Measurements from ENCODE around the gene HDAC4. TPM values are rescaled to one million over a fixed set of nuclear protein-coding genes. Genes with fewer than 3 reads are reported as not detected.

HDAC4 gene
- total RNA-seq, 4 donors from 2014 or later, result 51.4 to 107 (median 70.8) TPM

DNA sequence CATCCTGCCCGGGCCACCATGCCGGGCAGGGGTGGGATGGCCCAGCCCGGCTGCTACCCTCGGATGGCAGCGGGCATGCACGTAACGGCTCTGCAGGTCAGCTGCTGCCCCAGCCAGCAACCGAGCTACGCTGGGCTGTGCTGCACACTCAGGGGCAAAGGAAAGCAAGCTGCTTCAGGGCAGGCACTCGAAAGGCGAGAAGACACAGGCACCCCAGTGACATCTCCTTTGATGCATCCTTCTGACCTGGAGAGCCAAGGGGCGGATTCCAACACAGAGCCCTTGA is 8.8 kb downstream of the HDAC4 start:
- peaks cover 22% of the 10 kb centered on the region for H3K4me1 ChIP-seq
- no peak overlapping the region for H3K4me3 ChIP-seq
- peak in 1 of 2 donors; percentile 57 for DNase-seq (ENCODE audit: low spot score in 2 of 2)
- H3K36me3 ChIP-seq, result peaks cover 18% of the 10 kb centered on the region
- TF ChIP-seq, protein P1, sequence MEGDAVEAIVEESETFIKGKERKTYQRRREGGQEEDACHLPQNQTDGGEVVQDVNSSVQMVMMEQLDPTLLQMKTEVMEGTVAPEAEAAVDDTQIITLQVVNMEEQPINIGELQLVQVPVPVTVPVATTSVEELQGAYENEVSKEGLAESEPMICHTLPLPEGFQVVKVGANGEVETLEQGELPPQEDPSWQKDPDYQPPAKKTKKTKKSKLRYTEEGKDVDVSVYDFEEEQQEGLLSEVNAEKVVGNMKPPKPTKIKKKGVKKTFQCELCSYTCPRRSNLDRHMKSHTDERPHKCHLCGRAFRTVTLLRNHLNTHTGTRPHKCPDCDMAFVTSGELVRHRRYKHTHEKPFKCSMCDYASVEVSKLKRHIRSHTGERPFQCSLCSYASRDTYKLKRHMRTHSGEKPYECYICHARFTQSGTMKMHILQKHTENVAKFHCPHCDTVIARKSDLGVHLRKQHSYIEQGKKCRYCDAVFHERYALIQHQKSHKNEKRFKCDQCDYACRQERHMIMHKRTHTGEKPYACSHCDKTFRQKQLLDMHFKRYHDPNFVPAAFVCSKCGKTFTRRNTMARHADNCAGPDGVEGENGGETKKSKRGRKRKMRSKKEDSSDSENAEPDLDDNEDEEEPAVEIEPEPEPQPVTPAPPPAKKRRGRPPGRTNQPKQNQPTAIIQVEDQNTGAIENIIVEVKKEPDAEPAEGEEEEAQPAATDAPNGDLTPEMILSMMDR (IDR thresholded peaks at IDR 0.05), result no peak
- TF ChIP-seq POLR2A (IDR thresholded peaks at IDR 0.05), result no peak
- no peak for TF ChIP-seq EP300 (IDR thresholded peaks at IDR 0.05)
- TF ChIP-seq POLR2AphosphoS5 (IDR thresholded peaks at IDR 0.05), result no peak
- no peaks in the 10 kb centered on the region for H3K9me3 ChIP-seq
- WGBS, result 96% methylated on average over 3 of the region's 12 CpGs
- no peak overlapping the region for H3K27ac ChIP-seq
- H3K27me3 ChIP-seq, result no peaks in the 10 kb centered on the region

DNA sequence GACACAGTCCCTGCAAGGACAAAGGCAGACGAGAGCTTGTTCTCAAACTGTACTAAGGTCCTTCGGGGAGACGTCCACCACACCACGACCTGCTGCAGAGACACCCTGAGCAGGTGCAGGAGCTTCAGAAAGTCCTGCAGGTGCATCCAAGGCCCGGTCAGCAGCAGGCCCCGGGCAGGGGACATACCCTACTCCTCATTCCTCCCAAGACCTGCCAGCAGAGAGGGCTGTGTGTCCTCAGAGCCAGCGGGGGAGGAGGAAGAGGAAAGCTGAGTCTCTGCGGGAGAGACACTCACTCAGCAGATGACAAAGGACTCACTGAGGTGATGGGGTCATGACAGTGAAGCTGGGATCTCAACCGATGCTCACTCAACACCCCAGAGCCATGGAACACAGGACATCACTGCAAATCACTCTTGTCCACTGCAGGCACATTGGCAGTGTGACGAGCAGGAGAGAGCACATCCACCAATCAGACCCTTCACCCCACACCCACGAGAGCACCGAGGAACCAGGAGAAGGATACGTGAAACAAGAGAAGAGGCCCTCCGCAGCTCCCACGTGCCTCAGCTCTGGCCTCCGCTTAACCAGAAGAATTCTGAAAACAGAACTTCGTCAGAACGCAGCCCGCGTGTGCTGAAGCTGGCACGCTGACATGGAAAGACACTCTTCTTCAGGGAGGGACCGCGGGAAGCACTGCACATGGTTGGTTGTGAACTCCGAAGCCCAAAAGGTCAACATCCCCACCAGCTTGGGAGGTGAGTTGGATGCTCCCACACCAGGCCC is 9.3 kb downstream of the HDAC4 start:
- WGBS, result 92% methylated on average over 13 of the region's 24 CpGs
- H3K36me3 ChIP-seq, result peaks cover 19% of the 10 kb centered on the region
- H3K27me3 ChIP-seq, result no peaks in the 10 kb centered on the region
- H3K4me3 ChIP-seq, result no peak overlapping the region
- no peak overlapping the region for H3K27ac ChIP-seq
- DNase-seq (ENCODE audit: low spot score in 2 of 2), result peak in 1 of 2 donors; percentile 47
- H3K9me3 ChIP-seq, result no peaks in the 10 kb centered on the region
- TF ChIP-seq POLR2AphosphoS5 (IDR thresholded peaks at IDR 0.05) (no peak), EP300 (IDR thresholded peaks at IDR 0.05) (no peak), POLR2A (IDR thresholded peaks at IDR 0.05) (no peak)
- TF ChIP-seq, protein P1 (IDR thresholded peaks at IDR 0.05), result no peak
- peaks cover 21% of the 10 kb centered on the region for H3K4me1 ChIP-seq

DNA sequence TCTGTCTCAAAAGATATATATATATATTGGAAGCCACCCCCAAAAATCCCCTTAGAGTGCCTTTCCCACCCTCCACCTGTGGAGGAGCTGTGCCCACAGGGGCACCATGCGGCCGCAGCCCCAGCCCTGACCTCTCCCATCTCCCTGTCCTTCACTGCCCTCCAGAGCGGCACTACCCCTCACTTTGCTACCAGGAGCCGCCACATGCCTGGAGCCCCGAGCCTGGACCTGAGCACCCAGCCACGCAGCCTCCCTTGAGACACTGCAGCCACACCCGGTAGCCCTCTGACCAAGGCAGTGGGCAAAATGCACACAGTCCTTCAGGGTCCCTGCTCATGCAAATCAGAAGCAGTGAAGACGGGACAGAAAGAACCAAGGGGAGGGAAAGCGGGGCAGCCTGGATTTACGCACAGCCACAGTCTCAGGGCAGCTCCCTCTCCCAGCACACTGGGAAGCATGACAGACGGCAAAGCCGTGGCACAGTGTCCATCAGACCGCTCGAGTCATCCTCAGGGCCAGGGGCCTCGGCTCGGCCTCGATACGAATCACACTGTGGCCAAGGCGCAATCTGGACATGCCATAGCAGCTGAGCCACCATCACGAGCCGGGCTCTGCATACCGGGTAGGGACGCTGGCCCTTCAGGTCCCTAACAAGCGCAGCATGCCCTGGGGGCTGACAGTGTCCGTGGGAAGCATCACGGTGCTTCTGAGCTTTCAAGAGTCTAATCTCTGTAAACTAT is 10.1 kb downstream of the HDAC4 start:
- peaks cover 19% of the 10 kb centered on the region for H3K36me3 ChIP-seq
- no peak overlapping the region for H3K4me3 ChIP-seq
- peaks cover 21% of the 10 kb centered on the region for H3K4me1 ChIP-seq
- 94% methylated on average over 12 of the region's 26 CpGs for WGBS
- DNase-seq (ENCODE audit: low spot score in 2 of 2), result peak in 1 of 2 donors; percentile 53
- no peak for TF ChIP-seq EP300 (IDR thresholded peaks at IDR 0.05)
- no peak for TF ChIP-seq POLR2AphosphoS5 (IDR thresholded peaks at IDR 0.05)
- no peaks in the 10 kb centered on the region for H3K27me3 ChIP-seq
- no peak overlapping the region for H3K27ac ChIP-seq
- no peaks in the 10 kb centered on the region for H3K9me3 ChIP-seq

DNA sequence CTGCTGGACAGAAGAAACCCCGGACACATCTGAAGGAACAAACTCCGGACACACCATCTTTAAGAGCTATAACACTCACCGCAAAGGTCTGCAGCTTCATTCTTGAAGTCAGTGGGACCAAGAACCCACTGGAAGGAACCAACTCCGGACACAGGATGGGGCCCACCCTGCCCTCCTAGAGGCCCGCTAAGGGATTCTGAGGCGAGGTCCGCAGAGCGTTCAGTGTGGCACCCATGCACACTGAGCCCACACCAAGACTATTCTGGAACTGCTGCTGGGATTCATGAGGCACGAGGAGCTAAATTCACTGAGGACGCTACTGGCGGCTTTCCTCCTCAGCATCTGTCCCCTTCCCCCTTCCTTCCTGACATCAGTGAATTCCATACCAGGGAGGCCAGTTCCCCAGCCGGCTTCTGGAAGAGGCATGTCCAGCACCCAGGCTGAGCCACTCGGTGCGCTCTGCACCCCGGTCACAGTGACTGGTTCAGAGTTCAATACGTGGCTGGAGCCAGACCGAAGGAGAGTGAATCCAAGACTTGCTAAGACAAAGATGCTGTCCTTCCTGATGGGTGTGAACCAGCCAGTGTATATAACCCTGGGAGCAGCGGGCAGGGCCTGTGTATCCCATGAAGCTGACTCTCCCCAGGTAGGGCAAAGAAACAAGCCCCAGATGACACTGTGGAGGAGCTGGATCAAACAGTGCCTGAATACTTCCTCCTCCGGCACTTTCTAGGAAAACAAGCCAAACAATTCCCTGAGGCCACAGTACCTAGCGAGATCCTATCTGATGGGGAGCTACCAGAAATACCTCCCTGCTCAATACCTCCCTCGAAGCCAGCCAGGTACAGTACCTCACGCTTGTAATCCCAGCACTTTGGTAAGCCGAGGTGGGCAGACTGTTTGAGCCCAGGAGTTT is 11.1 kb downstream of the HDAC4 start:
- no peak overlapping the region for H3K27ac ChIP-seq
- H3K4me1 ChIP-seq, result peaks cover 21% of the 10 kb centered on the region
- H3K36me3 ChIP-seq, result peaks cover 19% of the 10 kb centered on the region
- no peaks in the 10 kb centered on the region for H3K9me3 ChIP-seq
- 82% methylated on average over 20 of the region's 23 CpGs for WGBS
- peak in 1 of 2 donors; percentile 20 for DNase-seq (ENCODE audit: low spot score in 2 of 2)
- H3K27me3 ChIP-seq, result no peaks in the 10 kb centered on the region
- TF ChIP-seq POLR2A (IDR thresholded peaks at IDR 0.05) (no peak), POLR2AphosphoS5 (IDR thresholded peaks at IDR 0.05) (no peak), EP300 (IDR thresholded peaks at IDR 0.05) (no peak)
- TF ChIP-seq, protein P1 (IDR thresholded peaks at IDR 0.05), result no peak
- H3K4me3 ChIP-seq, result no peak overlapping the region

DNA sequence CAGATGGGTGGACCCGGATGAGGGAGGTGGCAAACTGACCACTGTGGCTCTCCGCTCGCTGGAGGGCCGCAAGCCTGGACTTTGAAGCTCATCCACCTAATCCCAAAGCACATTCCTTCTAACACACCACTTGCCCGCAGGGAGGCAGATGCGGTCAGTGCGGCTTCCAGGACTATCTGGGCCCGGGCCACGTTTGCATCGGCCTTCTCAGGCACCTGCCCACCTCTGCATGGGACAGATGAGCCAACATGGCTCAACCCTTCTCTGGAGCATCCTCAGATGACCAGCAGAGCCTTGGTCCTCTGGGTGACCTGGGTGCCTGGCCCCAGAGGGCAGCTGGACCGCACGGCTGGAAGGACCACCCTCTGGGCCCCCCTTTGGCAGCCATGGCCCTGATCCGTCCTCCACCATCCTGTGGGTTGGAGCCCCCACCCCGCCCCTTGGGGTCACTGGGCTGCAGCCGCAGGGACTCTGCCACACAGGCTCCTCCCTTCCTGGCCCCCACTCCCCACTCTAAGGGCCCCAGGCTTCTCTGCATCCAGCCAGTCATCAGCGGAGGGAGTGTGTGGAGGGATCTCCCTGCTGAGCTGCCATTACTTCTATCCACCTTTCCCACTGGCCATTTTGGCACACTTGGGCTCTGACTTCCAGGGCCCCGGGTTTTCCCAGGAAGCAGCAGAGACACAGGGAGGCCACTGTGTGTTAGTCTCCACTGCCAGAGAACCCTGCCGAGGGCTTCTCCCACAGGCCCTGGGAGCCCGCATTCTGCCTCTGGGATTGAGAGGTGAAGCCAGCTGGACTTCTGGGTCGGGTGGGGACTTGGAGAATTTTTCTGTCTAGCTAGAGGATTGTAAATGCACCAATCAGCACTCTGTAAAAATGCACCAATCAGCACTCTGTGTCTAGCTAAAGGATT is 12.3 kb downstream of the HDAC4 start:
- no peaks in the 10 kb centered on the region for H3K27me3 ChIP-seq
- TF ChIP-seq POLR2AphosphoS5 (IDR thresholded peaks at IDR 0.05), result no peak
- TF ChIP-seq, protein P1 (IDR thresholded peaks at IDR 0.05), result no peak
- no peak for TF ChIP-seq EP300 (IDR thresholded peaks at IDR 0.05)
- TF ChIP-seq POLR2A (IDR thresholded peaks at IDR 0.05), result no peak
- H3K4me3 ChIP-seq, result no peak overlapping the region
- no peaks in the 10 kb centered on the region for H3K9me3 ChIP-seq
- peaks cover 9% of the 10 kb centered on the region for H3K4me1 ChIP-seq
- peaks cover 19% of the 10 kb centered on the region for H3K36me3 ChIP-seq
- WGBS, result 95% methylated on average over 12 of the region's 20 CpGs
- no peak for DNase-seq (ENCODE audit: low spot score in 2 of 2)
- no peak overlapping the region for H3K27ac ChIP-seq
